GM19397 (cell line): ENCODE results near the gene ZNF330.

Experiments used
- ATAC-seq: cut with Tn5 transposase; IDR thresholded peaks from one replicate; pipeline ENCODE4 v1.9.1; 2021; ENCODE audit warnings: mild to moderate bottlenecking, moderate library complexity; ENCODE audit not compliant: unreplicated experiment

ZNF330 gene

DNA sequence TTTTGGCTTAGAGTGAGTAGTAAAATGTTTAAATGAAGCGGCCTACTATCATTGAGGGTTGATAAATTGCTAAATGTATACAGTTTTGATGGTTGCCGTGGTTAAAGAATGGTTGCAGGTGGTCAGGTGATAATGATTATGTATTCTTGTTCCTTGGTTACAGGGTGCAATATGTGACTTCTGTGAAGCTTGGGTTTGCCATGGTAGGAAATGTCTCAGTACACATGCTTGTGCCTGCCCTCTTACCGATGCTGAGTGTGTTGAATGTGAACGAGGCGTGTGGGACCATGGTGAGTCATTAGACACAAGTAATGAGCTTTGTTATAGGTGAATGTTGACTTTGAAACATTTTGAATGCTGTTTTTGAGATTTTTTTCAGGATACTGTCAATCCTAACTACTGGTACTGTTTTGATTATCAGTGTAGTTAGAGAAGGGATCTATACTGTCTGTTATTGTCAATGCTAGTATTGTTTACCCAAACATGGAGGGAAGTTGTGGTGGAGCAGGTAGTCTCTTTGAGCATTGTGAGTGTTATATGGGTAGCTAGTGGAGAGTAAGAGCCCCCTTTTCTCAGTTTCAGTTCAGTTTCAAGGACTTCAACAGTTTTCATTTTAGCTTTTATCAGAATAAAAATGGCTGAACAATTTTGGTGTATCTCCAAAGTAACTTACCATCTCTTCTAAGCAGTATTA lies 8.9 kb downstream of the ZNF330 start:
- no peak for ATAC-seq

DNA sequence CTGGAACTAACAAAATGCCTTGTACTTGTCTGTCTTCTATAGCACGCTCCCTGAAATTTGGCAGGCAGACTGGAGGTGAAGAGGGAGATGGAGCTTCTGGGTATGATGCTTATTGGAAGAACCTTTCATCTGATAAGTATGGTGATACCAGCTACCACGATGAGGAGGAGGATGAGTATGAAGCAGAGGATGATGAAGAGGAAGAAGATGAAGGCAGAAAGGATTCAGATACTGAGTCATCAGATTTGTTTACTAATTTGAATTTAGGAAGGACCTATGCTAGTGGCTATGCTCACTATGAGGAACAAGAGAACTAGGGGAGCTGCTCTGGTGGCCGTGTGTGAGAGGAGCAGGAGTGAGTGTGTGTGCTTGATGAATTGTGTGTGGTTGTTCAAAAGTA lies 13.0 kb downstream of the ZNF330 start:
- ATAC-seq, result no peak

DNA sequence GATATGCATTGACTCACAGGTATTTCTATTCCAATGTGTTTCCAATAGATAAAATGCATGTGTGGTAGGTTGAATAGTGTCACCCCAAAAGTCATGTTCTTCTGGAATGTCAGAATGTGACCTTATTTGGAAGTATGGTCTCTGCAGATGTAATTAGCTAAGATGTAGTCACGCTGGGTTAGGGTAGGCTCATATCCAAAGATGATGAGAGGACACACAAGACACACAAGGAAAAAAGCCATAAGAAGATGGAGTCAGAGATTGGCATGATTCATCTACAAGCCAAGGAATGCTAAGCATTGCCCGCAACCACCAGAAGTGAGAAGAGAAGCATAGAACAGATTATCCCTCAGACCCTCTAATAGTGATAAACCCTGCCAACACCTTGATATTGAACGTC lies 17.5 kb downstream of the ZNF330 start:
- no peak for ATAC-seq

GRCh38 chr4:141240259-141240658 lies 19.6 kb downstream of the ZNF330 start:
- no peak for ATAC-seq

GRCh38 chr4:141240671-141241070 lies 20.0 kb downstream of the ZNF330 start:
- ATAC-seq, result no peak

- ATAC-seq, result no peak
Measured at GRCh38 chr4:141241986-141242385, 21.3 kb downstream of the ZNF330 start.

DNA sequence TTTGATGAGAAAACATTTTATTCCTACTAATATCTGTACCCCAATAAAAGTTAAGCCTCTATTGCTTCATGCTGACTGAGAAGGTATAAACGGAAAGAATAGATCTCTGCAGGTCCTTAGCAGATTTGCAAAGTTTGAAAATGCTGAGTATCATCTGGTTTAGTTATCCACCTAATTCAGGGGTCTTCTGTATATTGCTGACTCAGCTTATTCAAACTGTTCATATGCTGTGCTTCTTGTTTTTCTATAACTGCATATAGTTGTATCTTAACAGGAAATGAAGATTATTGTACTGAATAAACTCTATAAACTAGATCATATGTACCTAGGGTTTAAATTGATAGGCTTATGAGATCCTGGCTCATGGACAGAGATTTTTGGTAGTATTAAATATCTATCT lies 23.7 kb downstream of the ZNF330 start:
- ATAC-seq, result no peak

GRCh38 chr4:141246243-141246642 lies 25.5 kb downstream of the ZNF330 start:
- ATAC-seq, result no peak

- no peak for ATAC-seq
Measured at GRCh38 chr4:141246683-141247429, 26.2 kb downstream of the ZNF330 start.

DNA sequence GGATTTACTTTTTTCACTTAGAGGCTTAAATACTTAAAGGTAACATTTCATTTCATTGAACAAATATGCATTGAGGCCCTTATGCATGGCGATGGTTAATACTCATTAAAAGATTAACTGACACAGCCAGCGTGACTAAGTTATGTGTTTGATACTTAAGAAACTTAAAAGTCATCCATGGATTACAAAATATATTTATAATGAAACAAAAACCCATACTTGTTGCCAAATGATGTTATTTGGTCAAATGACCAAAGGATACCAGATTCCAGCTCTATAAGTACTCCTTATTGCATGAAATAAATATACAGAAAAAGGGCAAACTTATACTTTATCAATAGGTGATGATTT lies 26.7 kb downstream of the ZNF330 start:
- ATAC-seq, result no peak

DNA sequence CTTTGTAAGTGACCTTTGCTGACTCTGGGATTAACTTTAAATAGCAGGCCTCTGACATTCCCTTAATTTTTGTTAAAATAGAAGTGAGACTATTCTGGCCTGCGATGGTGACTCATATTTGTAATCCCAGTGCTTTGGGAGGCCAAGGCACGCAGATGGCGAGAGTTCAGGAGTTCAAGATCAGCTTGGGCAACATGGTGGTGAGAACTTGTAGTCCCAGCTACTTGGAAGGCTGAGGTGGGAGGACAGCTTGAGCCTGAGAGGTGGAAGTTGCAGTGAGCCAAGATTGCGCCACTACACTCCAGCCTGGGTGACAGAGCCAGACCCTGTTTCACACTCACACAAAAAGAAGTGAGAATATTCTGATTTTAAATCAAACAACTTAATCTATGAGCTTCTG lies 27.3 kb downstream of the ZNF330 start:
- ATAC-seq, result no peak

DNA sequence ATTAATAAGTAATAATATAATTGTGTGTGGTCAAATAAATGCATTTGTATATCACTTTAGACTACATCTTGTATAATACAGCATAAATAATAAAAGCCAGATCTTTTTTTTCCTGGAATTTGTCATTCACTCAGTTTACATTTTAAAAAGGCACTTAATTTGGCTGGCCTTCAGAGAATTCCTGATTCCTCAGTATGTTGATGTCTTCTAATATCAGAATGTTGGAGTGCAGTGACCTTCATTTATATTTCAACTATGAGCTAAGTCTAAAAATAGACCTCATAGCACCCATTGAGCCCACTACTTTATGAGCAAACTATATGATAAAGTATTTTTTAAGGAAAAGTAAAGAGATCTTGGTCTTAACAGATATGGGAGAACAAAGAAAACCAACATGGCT lies 27.8 kb downstream of the ZNF330 start:
- ATAC-seq, result no peak

DNA sequence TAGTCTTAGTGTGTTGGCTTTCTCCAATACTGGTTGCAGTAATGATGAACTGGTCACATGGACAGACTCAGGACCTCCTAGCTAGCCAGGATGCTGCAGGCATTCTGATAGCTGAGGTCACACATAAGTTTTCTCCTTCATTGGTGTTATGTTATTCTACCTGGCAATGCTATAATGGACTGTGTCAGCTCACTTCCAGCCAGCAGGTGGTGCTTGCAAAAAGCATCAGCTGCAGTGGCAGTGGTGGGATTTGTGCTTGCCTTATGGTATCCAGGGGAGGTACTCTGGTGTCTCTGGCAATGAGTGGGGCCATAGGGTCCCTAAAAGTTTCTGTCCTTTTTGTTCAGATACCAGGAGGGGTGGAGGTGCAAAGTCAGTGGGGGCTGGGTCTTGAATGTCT lies 33.6 kb downstream of the ZNF330 start:
- ATAC-seq, result no peak

- no peak for ATAC-seq
Measured at GRCh38 chr4:141255016-141255415, 34.3 kb downstream of the ZNF330 start.

DNA sequence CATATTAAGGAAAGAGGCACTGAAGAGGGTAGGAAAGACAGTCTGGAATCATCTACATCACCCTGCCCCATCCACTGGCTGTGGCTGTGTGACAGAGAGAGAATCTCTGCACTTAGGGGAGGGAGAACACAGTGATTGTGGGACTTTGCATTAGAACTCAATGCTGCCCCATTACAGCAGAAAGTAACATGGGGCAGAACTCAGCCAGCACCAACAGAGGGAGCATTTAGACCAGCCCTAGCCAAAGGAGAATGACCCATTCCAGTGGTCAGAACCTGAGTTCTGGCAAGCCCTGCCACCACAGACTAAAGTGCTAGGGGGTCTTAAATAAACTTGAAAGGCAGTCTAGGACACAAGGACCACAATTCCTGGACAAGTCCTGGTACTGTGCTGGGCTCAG lies 37.9 kb downstream of the ZNF330 start:
- ATAC-seq, result no peak

GRCh38 chr4:141275834-141276233 lies 55.1 kb downstream of the ZNF330 start:
- ATAC-seq, result no peak

- no peak for ATAC-seq
Measured at GRCh38 chr4:141283152-141283551, 62.5 kb downstream of the ZNF330 start.

- no peak for ATAC-seq
Measured at GRCh38 chr4:141283563-141283962, 62.9 kb downstream of the ZNF330 start.
